KG1 (cell line): ENCODE measurements around the gene ZIC1.

Source experiments
- DNase-seq: peaks from one replicate; lab custom pipeline; 2025; lab: John Stamatoyannopoulos, UW

Gene ZIC1

DNA sequence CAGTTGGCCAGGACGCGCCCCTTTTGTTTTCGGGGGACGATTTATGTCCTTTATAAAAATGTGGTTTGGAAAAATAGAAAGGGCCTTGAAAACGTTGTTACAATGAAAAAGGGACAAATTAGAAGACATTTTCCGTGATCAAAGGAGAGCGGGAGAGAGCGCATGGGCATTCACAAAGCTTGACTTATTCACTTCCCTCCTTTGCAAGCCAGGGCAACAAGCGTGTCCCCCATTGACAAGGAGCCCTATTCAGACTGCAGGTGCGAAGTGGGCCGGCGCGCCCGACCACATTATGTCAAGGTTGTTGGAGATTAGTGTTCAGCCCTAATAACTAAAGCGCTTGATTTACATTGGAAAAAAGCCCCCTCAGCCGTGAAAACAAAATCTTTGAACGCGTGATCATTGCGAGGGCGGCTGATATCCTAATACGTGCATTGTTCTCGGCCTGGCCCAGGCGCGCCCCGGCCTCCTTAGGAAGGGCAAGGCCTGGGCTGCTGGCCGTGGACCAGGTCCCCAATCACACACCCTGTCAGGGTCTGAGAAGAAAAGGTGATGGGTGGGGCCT, 28.7 kb upstream of the ZIC1 start:
- DNase-seq, result no peak

DNA sequence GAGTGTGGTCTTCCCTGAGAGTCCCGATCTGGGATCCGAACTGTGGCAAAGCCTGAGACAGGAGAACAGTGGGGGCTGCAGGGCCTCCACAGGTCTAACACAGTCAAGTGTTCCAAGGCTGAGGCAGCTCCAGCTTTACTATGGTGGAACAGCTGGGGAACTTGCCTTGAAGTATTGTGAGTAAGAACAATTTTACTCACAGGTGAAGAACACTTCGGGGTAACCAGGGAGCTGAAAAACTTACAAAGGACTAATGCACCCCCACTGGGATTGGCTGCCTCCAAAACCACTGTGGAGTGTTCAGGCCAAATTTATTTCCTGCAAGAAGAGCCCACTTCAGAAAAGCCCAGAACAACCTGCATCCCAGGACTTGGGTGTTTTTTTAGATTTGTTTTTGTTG, 28.2 kb upstream of the ZIC1 start:
- DNase-seq, result no peak

DNA sequence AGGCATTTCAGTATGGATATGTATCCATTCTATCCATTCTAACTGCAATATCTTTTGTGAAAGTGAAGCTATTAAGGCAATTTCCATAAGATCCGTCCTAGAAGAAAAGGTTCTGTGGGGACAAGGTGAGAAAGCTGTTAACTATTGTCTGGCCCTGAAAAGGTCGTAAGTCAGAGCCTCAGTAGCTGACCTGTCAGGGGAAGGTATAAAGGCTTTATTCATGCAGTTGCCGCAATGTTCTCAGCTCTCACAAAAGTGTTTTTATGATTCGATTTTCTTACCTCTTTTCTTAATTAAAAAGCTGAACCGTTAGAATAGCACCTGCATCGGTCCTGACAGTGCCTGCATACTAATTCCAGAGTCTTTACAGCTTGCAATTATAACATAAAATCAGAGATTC, 27.6 kb upstream of the ZIC1 start:
- DNase-seq, result no peak

DNA sequence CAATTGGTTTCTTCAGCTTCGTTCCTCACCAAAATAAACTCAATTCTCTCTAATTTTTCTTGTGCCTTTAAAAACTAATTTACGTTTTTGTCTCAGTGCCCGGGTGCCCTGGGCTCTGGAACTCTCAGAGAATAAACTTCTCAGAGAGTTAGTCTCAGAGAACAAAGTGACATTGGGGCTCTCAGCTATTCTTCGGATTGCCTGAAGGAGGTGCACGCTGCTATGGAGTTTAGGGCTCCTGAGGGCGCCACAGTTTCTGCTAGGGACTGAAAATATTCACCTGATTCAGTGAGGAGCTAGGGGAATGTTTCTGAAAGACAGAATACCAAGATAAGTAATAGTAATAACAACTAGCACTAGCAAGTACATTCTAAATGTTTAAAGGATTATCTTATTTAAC, 25.5 kb upstream of the ZIC1 start:
- no peak for DNase-seq

DNA sequence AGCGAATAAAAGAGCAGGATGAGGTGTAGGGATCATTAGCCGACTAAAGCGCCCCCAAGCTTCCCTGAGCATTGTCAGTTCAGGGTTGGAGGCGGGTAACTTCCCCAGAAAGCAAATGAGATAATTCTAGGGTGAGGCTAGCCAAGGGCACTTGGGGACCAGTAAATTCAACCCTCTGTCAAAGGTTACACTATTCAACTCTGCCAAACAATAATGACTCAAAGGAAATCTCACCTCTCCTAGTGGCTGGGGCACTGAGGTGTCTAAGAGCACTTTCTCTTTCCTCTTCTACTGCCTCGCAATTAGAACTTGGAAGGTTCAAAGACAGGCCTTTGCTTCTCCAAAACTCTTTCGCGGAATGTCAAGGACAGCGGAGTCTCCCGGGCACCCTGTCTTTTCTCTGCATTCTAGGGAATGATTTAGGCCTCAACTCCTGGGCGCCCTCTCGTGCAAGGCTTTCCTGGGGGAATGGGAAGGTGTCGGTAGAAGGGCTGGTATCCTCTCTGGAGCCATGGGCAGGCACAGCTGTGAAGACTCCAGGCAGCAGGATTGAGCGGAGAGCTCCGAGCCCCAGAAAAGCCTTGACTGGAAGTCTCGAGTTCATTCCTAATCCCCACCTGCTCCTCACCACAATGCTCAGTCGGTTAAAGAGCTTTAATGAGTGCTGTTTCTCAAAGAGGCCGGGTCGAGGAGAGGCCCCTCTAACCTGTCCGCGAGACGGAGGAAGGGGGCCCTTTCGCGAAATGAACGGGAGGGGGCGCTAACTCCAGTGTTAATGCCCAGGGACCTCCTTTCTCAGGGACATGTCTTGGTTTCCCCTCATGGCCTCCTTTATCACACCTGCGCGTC, 24.7 kb upstream of the ZIC1 start:
- DNase-seq, result no peak

DNA sequence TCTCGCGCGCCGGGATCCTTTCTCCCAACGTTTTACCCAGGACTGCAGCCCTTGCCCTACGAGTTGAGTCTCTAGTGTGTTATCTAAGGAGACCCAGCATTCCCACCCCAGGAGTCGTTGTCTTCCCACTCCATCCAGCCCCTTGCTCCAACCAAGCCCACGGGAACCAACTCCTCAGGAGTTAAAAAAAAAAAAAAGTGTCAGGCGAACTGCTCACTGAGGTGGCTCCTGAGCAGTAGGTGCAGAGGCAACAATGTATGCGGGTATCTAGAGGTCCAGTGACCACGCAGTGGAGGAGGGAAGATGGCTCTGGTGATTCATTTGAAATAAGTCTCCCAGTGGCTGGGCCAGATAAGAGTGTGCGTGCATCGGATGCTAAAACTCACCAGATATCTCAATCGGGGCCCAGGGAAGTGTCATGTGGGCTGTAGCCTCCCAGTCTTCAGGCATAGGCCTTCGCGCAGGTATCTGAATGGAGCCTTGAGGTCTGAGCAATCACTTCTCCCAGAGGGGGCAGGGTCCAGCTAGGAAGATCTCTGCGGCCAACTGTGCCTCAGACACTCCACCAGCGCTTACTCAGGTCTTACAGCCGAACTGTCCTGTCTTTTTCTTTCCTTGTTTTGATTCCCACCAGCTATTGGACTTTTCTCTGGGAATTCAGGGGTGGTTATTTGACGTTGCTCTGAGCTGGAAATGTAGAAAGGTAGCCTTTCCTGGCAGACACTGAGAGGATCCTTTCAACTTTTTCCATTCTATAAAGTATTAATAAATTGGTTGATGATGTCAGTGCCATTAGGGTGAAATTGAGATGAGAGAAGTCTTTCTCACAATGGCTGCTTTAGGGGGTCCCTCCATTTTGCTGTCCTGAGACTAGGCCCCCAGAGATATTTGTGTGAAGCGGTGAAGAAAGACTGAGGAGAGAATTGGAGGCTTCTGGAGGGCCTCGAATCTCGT, 23.8 kb upstream of the ZIC1 start:
- DNase-seq, result no peak

DNA sequence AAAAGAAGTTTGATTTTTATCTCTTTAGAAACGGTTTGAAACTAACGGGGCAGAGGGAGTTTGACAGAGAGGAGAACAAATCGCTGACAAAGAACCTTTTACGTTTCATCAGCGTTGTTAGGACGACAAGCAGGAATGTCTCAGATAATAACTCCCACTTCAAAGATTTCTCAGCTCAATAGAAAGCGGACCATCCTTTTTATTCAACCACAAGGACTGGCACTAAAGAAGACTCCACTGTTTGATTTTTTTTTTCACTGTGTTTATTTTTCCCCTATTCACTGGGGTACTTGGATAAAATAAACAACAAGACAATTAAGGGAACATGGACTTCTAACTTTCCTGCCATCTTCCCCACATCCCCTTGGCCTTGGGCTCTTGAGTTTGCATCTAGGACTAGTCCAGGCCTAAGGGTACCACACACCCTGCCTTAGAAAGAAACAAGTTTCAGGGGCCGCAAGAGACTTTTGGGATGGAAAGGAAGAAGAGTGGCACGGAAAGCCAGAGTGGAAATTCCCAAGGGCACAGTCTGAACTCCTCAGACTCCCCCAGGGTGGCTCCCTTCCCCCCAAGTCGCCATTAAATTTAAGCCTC, 21.8 kb upstream of the ZIC1 start:
- DNase-seq, result no peak

DNA sequence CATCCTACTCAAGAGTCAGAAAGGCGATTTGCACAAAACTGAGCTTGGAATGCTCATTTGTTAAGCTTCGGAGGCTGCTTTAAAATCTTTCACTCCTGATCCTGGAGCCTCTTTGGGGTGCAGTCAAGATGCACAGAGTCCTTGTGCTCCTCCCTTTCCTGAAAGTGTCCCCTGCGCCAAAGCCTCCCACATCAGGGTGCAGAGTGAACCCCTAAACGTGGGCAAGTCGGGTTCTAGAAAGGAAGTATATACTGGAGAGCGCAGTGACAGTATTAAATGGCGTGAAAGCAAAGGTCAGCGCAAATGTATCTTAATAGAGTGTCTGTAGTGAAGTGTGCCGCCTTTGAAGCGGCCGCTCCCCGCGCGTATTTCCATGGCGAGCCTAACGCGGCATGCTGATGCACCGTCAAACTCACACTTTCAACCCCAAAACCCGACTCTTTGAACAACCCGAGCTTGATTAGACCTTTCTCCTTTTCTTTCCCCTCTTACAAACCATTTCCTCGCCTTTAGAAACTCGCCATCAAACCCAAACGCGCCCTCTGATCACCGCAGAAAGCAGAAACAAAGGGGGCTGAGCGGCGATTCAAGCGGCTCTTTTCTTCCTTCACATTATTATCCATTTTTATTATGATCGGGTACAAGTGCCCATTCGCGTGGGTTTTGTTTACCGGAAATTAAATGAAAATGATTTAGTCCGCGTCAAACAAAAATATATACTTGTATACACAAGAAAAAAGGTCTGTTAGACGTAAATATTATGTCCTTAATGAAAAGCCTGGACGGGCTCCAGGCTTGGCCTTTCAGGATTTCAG, 21.1 kb upstream of the ZIC1 start:
- DNase-seq, result no peak

DNA sequence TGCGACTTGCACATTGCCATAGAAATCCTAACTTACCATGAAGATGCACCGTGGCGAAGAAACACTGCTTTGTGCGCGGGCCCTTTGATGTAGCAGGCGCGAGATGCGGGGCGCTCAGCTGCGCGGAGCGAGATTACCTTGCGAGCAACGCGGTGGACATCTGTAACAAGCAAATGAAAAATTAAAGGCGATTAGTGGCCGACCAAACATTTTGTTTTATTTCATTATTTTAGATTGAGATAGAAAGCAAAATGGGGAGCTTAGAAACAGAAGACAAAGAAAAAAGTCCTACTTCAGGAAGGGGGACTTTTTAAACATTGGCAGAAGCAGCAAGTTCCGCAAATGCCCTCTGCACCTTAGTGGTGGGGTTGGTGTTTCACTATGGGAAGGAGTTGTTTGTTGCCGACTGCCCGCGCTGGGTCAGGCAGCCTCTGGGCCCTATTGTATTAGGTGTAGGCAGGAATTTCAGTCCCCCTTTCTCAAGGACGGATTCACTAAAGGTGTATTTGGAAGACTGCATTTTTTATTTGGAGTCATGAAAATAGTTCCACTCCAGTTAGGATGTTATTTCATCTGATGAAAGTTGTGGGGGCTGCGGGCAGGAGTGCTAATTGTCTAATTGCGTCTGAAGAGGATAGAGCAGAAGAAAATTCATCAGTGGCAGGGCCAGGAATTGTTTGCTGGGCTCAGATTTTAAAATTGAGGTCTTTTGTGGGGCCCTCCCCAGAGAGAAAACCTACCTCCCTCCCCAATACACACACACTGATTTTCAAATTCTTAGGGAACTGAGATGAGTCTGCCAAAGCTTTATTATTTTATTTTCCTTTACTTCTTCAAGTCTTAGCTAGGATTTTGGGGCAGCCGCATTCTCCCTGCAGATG, 20.2 kb upstream of the ZIC1 start:
- no peak for DNase-seq

DNA sequence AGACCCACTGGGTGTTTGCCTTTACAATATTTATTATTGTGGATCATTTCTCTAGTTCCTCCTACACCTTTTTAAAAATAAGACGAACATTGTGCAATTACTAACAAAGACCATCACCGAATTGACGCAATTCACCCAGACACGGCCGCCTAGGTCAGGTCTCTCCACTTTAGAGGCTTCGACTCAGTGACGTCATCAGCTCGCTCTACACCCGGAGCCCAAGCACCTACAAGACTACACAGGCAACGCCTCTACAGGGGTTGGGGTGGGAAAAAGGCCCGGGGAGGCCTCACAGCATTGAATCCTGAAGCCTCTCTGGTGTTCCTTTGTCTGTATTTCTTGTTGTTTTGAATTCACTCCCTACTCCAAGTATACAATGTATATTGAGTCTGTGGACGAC, 19.4 kb upstream of the ZIC1 start:
- DNase-seq, result no peak

DNA sequence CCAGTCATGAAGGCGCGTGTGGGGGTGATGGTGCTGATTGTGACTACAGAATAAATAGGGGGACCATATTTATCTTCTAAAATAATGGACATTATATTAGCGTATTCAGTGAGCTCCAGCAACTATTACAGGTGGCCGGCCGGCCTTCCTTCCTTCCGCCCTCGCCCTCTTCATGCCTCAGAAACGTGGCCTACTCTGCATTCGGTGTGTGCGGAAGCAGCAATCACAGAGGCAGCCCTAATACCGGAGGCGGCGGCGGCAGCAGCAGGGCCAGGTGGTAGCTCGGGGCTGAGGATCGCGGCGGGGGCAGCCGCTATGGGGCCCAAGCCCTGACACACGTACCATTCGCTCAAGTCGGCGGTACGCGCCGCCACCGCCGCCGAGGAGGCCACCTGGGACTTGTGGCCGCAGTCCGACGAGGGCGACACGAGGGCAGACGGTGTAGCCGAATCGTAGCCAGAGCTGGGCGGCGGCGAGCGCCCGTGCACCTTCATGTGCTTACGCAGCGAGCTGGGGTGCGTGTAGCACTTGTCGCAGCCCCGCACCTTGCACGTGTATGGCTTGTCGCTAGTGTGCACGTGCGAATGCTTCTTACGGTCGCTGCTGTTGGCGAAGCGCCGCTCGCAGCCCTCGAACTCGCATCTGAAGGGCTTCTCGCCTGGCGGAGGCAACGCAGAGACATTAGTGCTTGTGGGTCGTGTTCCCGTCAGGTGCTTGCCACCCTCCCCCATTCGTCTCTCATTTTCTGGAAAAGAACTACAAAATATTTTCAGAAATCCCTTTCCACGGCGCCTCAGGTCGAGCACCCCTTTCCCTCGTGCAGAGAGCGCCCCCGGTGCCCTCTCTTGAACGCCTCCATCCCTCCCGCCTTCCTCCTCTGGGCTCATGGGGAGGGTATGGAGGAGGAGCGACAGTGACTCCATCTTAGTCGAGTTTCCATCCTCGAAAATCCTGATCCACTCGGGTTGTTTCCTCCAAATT, 18.3 kb upstream of the ZIC1 start:
- no peak for DNase-seq

DNA sequence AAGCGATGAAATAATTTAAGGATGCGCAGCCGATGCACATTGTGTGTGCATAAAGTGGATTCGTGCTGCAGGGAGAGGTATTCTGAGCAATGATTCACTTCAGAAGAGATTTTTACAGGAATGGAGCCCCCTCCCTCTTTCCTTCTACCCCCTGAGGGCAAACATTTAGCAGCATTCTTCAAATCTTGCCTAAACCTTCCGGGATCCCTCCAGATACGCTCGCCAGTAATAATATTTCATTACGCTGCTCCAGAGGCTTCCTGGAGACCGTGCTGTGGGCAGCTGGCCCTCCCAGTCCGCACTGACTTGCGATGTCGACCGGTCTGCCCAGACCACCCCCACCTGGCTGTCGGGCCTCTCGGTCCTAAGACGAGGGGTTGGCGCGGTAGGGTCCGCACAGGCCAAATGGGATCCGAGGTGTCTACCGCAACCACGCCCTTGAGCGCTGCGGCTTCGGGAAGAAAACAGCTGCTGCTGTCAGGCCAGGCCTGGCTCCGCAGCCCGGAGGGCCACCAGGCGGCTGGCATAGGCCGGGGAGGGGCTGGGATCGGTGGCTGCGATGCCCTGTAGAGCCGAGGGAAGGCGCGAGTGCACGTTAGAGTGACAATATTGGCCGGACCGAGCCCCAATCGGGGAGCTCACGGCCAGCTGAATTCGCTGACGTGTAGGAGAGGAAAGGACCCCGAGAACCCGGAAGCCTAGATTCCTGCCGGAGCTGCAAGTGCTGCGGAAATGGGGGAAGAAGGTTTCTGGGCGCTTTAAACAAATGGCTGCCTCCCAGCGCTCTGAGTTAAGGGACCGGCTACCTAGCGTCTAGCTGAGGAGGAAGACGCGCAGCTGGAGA, 17.2 kb upstream of the ZIC1 start:
- DNase-seq, result no peak

DNA sequence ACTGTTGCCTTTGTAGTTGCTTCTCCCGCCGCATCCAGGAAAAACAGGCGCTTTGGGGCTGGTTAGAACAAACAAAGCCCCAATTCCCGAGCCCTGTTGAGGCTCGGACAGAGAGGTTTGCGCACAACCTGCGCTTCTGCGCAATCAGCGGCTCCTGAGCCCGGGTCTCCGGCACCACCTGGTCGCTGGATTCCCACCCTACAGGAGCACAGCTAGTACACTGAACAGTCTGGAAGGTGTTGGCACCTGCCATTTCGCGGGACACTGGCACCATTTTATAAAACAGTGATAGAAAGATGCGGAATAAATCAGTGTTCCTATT, 16.6 kb upstream of the ZIC1 start:
- DNase-seq, result no peak

DNA sequence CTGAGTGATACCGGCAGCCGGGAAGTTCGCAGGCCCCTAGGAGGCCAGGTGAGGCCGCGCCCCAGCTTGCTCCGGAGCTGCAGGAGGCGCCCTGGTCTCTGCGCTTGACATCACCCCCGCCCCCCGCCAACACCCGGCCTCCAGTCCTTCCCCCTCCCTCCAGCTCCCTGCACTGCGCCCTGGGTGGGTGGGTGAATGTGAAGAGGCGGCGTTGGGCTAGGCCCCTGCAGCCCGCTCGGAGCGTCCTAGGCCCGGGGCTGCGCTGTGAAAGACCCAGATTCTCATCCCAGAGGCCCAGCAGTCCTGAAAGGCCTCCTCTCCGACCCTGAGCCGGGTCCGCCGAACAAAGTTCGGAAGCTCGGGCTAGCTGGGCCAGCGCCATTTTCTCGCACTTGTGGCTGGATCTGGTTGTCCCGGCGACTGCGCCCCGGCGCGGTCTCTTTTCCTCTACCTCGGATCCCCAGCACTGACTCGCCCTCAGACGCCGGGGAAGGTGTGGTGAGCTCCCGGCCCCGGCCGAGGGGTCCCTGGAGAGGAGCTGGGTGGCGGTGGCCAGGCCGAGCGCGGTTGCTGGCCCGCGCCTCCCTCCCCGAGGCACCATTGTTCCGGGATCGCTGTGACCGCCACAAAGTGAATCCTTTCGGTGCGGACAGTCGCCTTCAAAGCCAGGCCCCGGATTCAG, 15.8 kb upstream of the ZIC1 start:
- no peak for DNase-seq

DNA sequence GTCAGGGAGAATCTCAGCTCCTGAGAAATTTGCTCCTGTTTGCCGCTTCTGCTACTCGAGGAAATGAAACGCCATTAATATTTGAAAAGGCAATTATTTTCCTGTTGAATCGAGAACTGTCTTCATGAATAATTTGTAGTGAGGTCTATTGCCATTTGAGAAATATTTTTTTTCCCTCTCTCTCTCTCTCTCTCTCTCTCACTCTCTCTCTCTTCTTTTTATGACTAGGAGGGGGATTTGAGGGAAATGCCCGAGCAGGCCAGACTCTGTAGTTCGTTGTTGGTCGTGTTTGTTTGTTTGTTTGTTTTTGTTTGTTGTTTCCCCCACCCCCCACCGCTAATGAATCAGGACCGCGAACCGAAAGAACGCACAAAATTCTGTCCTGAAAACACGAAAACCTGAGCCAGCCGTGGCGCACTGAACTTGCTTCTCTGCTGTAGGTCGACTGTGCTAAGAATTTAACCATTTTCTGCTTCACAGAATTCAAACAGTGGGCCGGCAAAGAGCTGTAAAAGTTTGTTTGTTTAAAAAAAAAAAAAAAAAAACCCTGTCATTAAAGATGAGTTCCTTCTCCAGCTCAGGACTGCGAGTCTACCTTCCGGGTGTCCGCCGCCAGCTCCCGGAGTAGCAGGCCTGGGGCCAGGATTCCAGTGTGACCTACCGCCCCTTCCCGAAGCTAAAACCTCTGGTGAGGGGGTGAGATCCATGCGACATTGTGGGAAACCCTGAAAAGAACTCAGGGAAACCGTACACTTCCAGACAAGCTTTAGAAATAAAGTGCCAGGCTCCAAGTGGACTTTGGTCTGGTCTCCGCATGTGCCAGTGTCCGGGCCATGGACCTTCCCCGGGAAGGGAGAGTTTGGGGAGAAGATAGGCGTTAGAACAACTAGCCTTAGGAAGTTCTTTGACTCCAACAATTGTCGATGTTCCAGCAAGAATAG, 15.0 kb upstream of the ZIC1 start:
- no peak for DNase-seq

DNA sequence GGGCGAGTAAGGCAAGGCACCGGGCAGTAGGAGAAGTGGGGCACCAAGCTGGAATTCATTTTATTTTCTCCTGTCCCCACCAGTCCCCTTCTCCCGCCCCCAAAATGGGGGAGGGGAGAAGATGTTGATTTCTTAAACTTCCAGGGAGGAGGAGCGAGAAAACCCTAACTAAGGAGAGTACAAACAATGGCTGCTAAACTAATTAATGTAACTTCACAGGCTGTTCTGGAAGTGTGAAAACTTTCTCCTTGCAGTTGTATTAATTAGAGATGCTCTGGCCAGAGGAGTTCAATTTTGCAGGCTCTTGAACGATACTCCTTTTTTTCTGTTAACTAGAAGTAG, 14.3 kb upstream of the ZIC1 start:
- no peak for DNase-seq
